H1 (cell line): Measurements from ENCODE around the gene KCNC2. TPM values are rescaled to one million over a fixed set of nuclear protein-coding genes. Genes with fewer than 3 reads are reported as not detected.

Source experiments
- CTCF ChIA-PET: fragments of 300-600 bp; sonication (Branson Sonifier 250); formaldehyde crosslinking; loops from one replicate; lab custom pipeline; 2021; ENCODE audit not compliant: partially characterized antibody; lab: Charles Lee
- POLR2A ChIA-PET: fragments of 300-600 bp; sonication (Branson Sonifier 250); formaldehyde crosslinking; loops from one replicate; lab custom pipeline; 2021; ENCODE audit warnings: inconsistent platforms; ENCODE audit not compliant: partially characterized antibody; lab: Charles Lee
- DNase-seq, 2 experiments: peaks; one replicate each; pipeline versions ENCODE4 v3.0.0 to v3.0.0-alpha.2; 2010 to 2022; ENCODE audit warnings: low spot score in 2 of 2, low read depth in 1 of 2, mixed read lengths in 1 of 2
- FAIRE-seq: peaks from 2 replicates; lab custom pipeline; 2011; peaks lifted over from hg19 to GRCh38; lab: Jason Lieb, UNC
- H2AFZ ChIP-seq: 2 replicates; pipeline ENCODE4 v1.8.1; 2012; ENCODE audit warnings: low read length, inconsistent platforms
- H2AK5ac ChIP-seq: 2 replicates; pipeline ENCODE4 v1.6.1; 2013; ENCODE audit warnings: low read depth, low read length
- H2BK120ac ChIP-seq: replicated peaks from 2 replicates; pipeline ENCODE3; 2013; ENCODE audit warnings: low read depth, low read length, inconsistent platforms
- H2BK12ac ChIP-seq: 2 replicates; pipeline ENCODE4 v1.6.1; 2013; ENCODE audit warnings: low read depth, low read length
- H2BK15ac ChIP-seq: 2 replicates; pipeline ENCODE4 v1.6.1; 2013; ENCODE audit warnings: low read length
- H2BK20ac ChIP-seq: 2 replicates; pipeline ENCODE4 v1.6.1; 2013; ENCODE audit warnings: low read length
- H2BK5ac ChIP-seq: 2 replicates; pipeline ENCODE4 v1.6.1; 2013; ENCODE audit warnings: low read depth, low read length
- H3K14ac ChIP-seq: 2 replicates; pipeline ENCODE4 v1.6.1; 2013; ENCODE audit warnings: inconsistent platforms; ENCODE audit not compliant: insufficient read length
- H3K18ac ChIP-seq: 2 replicates; pipeline ENCODE4 v1.6.1; 2013; ENCODE audit warnings: low read length; ENCODE audit errors: extremely low read depth
- H3K23ac ChIP-seq: 2 replicates; pipeline ENCODE4 v1.6.1; 2013; ENCODE audit warnings: inconsistent platforms; ENCODE audit not compliant: insufficient read length
- H3K23me2 ChIP-seq: 2 replicates; pipeline ENCODE4 v1.6.1; 2013; ENCODE audit warnings: low read depth, low read length
- H3K27ac ChIP-seq: 2 replicates; pipeline ENCODE4 v1.6.1; 2011; ENCODE audit warnings: low read depth, low read length, inconsistent platforms
- H3K27me3 ChIP-seq, 4 experiments: replicated peaks in 1 of 4; 1 replicate in 1 of 4; 2 replicates in 3 of 4; pipeline versions ENCODE4 v1.6.1 to v1.8.1; 2011 to 2013; ENCODE audit warnings: low read length in 3 of 4, mild to moderate bottlenecking in 3 of 4, inconsistent platforms in 2 of 4, mixed read lengths in 2 of 4, moderate library complexity in 1 of 4; ENCODE audit not compliant: control insufficient read depth in 3 of 4, insufficient read depth in 3 of 4; ENCODE audit errors: extremely low read depth in 1 of 4
- H3K36me3 ChIP-seq, 4 experiments: 2 replicates each; pipeline versions ENCODE4 v1.6.1 to v1.8.1; 2011 to 2013; ENCODE audit warnings: mild to moderate bottlenecking in 4 of 4, low read length in 3 of 4, moderate library complexity in 2 of 4, control low read depth in 1 of 4, inconsistent platforms in 1 of 4; ENCODE audit not compliant: insufficient read depth in 4 of 4, control insufficient read depth in 2 of 4
- H3K4ac ChIP-seq: replicated peaks from 2 replicates; pipeline ENCODE3; 2013; ENCODE audit warnings: low read length, low read depth, mixed read lengths, inconsistent platforms; ENCODE audit not compliant: insufficient read length
- H3K4me1 ChIP-seq, 4 experiments: replicated peaks in 1 of 4; 1 replicate in 1 of 4; 2 replicates in 3 of 4; pipeline versions ENCODE4 v1.6.1 to v1.8.1; 2011 to 2013; ENCODE audit warnings: low read length in 3 of 4, inconsistent platforms in 2 of 4, mixed read lengths in 1 of 4; ENCODE audit not compliant: insufficient read depth in 4 of 4, control insufficient read depth in 3 of 4
- H3K4me2 ChIP-seq, 2 experiments: 2 replicates each; pipeline versions ENCODE4 v1.6.1 to v1.8.1; 2011 to 2013; ENCODE audit warnings: low read depth in 2 of 2, low read length in 2 of 2, control low read depth in 1 of 2, inconsistent platforms in 1 of 2, mild to moderate bottlenecking in 1 of 2; ENCODE audit not compliant: insufficient read depth in 1 of 2
- H3K4me3 ChIP-seq, 4 experiments: fragments of 200-600, 300-600 bp in 1 of 4; sonication (generic), shearing (Covaris generic), sonication (Bioruptor Twin) in 1 of 4; 2 replicates each; pipeline versions ENCODE4 v1.5.1 to v1.8.1; 2011 to 2016; ENCODE audit warnings: low read length in 4 of 4, low read depth in 3 of 4, control low read depth in 2 of 4, inconsistent platforms in 2 of 4, mild to moderate bottlenecking in 2 of 4, mixed read lengths in 1 of 4, moderate library complexity in 1 of 4; ENCODE audit not compliant: insufficient read depth in 2 of 4; ENCODE audit errors: extremely low read depth in 1 of 4
- H3K56ac ChIP-seq: replicated peaks from 2 replicates; pipeline ENCODE3; 2013; ENCODE audit warnings: low read depth, mild to moderate bottlenecking, mixed read lengths, low read length, inconsistent platforms; ENCODE audit not compliant: insufficient read length
- H3K79me1 ChIP-seq: 2 replicates; pipeline ENCODE4 v1.6.1; 2013; ENCODE audit warnings: low read depth, low read length, control low read depth
- H3K79me2 ChIP-seq, 2 experiments: 2 replicates each; pipeline versions ENCODE4 v1.6.1 to v1.8.1; 2012 to 2013; ENCODE audit warnings: low read length in 2 of 2, mild to moderate bottlenecking in 2 of 2, inconsistent platforms in 1 of 2; ENCODE audit not compliant: insufficient read depth in 2 of 2, control insufficient read depth in 1 of 2
- H3K9ac ChIP-seq, 4 experiments: replicated peaks in 1 of 4; 1 replicate in 1 of 4; 2 replicates in 3 of 4; pipeline versions ENCODE4 v1.6.1 to v1.8.1; 2011 to 2013; ENCODE audit warnings: low read depth in 3 of 4, low read length in 3 of 4, control low read depth in 2 of 4, mild to moderate bottlenecking in 2 of 4, moderate library complexity in 2 of 4, inconsistent platforms in 1 of 4; ENCODE audit errors: extremely low read depth in 1 of 4
- H3K9me3 ChIP-seq, 2 experiments: 2 replicates each; pipeline versions ENCODE4 v1.6.1 to v1.8.1; 2012 to 2013; ENCODE audit warnings: mild to moderate bottlenecking in 2 of 2, moderate library complexity in 2 of 2, control low read depth in 1 of 2, inconsistent platforms in 1 of 2, low read depth in 1 of 2, low read length in 1 of 2, mixed read lengths in 1 of 2; ENCODE audit not compliant: insufficient read depth in 2 of 2
- H4K20me1 ChIP-seq, 2 experiments: replicated peaks in 1 of 2; 2 replicates each; pipeline versions ENCODE3 to v1.8.1; 2011 to 2013; ENCODE audit warnings: inconsistent platforms in 2 of 2, low read length in 2 of 2, mild to moderate bottlenecking in 1 of 2; ENCODE audit not compliant: insufficient read depth in 2 of 2, control insufficient read depth in 1 of 2
- H4K5ac ChIP-seq: 2 replicates; pipeline ENCODE4 v1.6.1; 2013; ENCODE audit warnings: low read length, low read depth, mixed read lengths, inconsistent platforms; ENCODE audit not compliant: insufficient read length
- H4K8ac ChIP-seq: 2 replicates; pipeline ENCODE4 v1.8.0; 2013; ENCODE audit warnings: mild to moderate bottlenecking, moderate library complexity, low read length, inconsistent platforms; ENCODE audit not compliant: insufficient read depth; ENCODE audit errors: extremely low read depth
- H4K91ac ChIP-seq: replicated peaks from 2 replicates; pipeline ENCODE3; 2013; ENCODE audit warnings: low read length, mixed read lengths, inconsistent platforms; ENCODE audit not compliant: insufficient read length
- FOSL1 ChIP-seq: IDR thresholded peaks from 2 replicates; pipeline ENCODE4 v1.6.1; 2011; ENCODE audit warnings: mild to moderate bottlenecking, low read depth, low read length, moderate library complexity; ENCODE audit not compliant: insufficient read depth
- HDAC2 ChIP-seq, 2 experiments: fragments of 300-600 bp in 1 of 2; sonication (generic) in 1 of 2; IDR thresholded peaks; 2 replicates each; pipeline ENCODE4 v1.6.1; 2011 to 2012; ENCODE audit warnings: low read depth in 2 of 2, low read length in 2 of 2, mild to moderate bottlenecking in 2 of 2, moderate library complexity in 2 of 2, borderline replicate concordance in 1 of 2, inconsistent platforms in 1 of 2
- WGBS, 2 experiments: shearing (Covaris generic) in 1 of 2; methylation state at CpG; one replicate each; pipeline versions ENCODE4 v1.1.6 to v1.1.7; 2013 to 2015; ENCODE audit warnings: low lambda C conversion rate in 2 of 2, mixed read lengths in 2 of 2, inconsistent platforms in 1 of 2, low coverage in 1 of 2, missing lambda C conversion rate in 1 of 2; ENCODE audit not compliant: insufficient replicate concordance in 2 of 2, insufficient coverage in 1 of 2, insufficient read length in 1 of 2; ENCODE audit errors: extremely low coverage in 1 of 2, missing lambda C conversion rate in 1 of 2; 5-methylcytosine and 5-hydroxymethylcytosine counted together
- polyA plus RNA-seq, 7 experiments: library from polyadenylated mRNA; depleted of rRNA in 3 of 7; stranded (reverse) in 5 of 7; unstranded in 2 of 7; fragments of >200 nt in 5 of 7; fragments of 200-250 nt in 2 of 7; gene quantifications; 1 replicate in 5 of 7; 2 replicates in 1 of 7; 4 replicates in 1 of 7; pipeline versions ENCODE4 v1.2.1 to v1.2.3, GENCODE V29; 2011 to 2013; ENCODE audit warnings: missing spikeins in 2 of 7, mixed read lengths in 2 of 7
- total RNA-seq: library from RNA; stranded (reverse); fragmentation: NEBNext Ultra II Directional; extraction: Animal tissue kit (Norgen Biotek cat#: 25700); gene quantifications from 2 replicates; pipeline ENCODE4 v1.2.1, GENCODE V29; 2021
- TF ChIP-seq, protein P1 (sequence below): IDR thresholded peaks from 2 replicates; pipeline ENCODE4 v1.6.1; 2011; ENCODE audit warnings: low read length, improper control_type of control experiment

Gene KCNC2
- total and polyA plus RNA-seq, 2 of the 8 experiments (the other 6 are each of a cell fraction or from before 2014, with no cell fraction given): 0.03 TPM; not detected in 1

DNA sequence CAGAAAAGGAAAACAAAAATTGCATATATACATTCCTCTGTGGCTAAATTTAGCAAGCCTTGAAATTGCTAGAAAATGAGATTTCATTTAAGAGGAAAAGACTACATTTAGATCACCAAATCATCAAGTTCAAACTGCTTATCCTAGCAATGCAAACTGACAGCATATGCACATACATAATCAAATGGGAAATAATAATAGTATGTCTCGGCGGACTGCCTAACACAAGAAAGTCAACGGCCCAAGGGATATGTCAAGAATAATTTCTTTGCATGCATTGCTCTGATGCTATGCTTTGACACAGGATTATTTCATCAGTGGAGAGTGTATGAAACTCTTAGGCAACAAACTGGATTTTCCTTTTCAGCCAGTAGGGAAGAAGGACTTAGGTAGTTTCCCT lies 107.9 kb downstream of the KCNC2 start:
- ChIA-PET POLR2A (no interaction called here), CTCF (interaction anchor here (1.5 kb wide), 1 partner anchor 11 kb away, joined by 5 read pairs; no protein-coding TSS in a partner anchor)
- H3K79me2 ChIP-seq: no peaks in the 10 kb centered on the region
- no peak overlapping the region for H3K27ac ChIP-seq
- H2BK15ac ChIP-seq: no peak overlapping the region
- H3K4me3 ChIP-seq: no peak overlapping the region
- no peaks in the 10 kb centered on the region for H3K79me1 ChIP-seq
- H3K18ac ChIP-seq: no peak overlapping the region
- no peak overlapping the region for H3K4me2 ChIP-seq
- FAIRE-seq (no peak), DNase-seq (no peak)
- H2BK120ac ChIP-seq: no peak overlapping the region
- no peak overlapping the region for H3K9ac ChIP-seq
- H2AK5ac ChIP-seq: no peak overlapping the region
- H3K36me3 ChIP-seq: no peaks in the 10 kb centered on the region
- no peak overlapping the region for H2BK5ac ChIP-seq
- H3K14ac ChIP-seq: no peak overlapping the region
- no peak overlapping the region for H4K8ac ChIP-seq
- H3K4me1 ChIP-seq: no peaks in the 10 kb centered on the region
- H3K9me3 ChIP-seq: no peaks in the 10 kb centered on the region
- no peaks in the 10 kb centered on the region for H3K23me2 ChIP-seq
- H2BK20ac ChIP-seq: no peak overlapping the region
- no peak overlapping the region for H3K56ac ChIP-seq
- H4K20me1 ChIP-seq: no peaks in the 10 kb centered on the region
- no peak overlapping the region for H4K91ac ChIP-seq
- no peak overlapping the region for H4K5ac ChIP-seq
- H3K4ac ChIP-seq: no peak overlapping the region
- no peaks in the 10 kb centered on the region for H3K27me3 ChIP-seq
- no peak overlapping the region for H2AFZ ChIP-seq
- WGBS, 2 experiments: 94% methylated on average over 3 of the region's 3 CpGs; no CpG with 5 or more reads in 1 of the 2 experiments
- H2BK12ac ChIP-seq: no peak overlapping the region
- no peak overlapping the region for H3K23ac ChIP-seq
- TF ChIP-seq FOSL1 (no peak), HDAC2 (IDR thresholded peaks at IDR 0.05; ENCODE audit: borderline replicate concordance in 1 of 2, low read depth in 2 of 2, low read length in 2 of 2) (no peak)
- TF ChIP-seq, protein P1, sequence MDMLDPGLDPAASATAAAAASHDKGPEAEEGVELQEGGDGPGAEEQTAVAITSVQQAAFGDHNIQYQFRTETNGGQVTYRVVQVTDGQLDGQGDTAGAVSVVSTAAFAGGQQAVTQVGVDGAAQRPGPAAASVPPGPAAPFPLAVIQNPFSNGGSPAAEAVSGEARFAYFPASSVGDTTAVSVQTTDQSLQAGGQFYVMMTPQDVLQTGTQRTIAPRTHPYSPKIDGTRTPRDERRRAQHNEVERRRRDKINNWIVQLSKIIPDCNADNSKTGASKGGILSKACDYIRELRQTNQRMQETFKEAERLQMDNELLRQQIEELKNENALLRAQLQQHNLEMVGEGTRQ: no peak
